Right cardiac atrium (tissue), 5 donors: ENCODE measurements around the gene APRT. TPM values are rescaled to one million over a fixed set of nuclear protein-coding genes. Genes with fewer than 3 reads are reported as not detected.

Experiments
- ATAC-seq, 2 donors: fragments of 200-7000 bp; cut with Tn5 transposase; one replicate each; pipeline versions ENCODE4 v1.8.0 to v1.9.1; 2020; ENCODE audit warnings: moderate library complexity in 2 of 2, mild to moderate bottlenecking in 1 of 2
- DNase-seq, 3 donors: peaks; one replicate each; pipeline ENCODE4 v3.0.0-alpha.2; 2020
- H3K27ac ChIP-seq: one replicate; pipeline ENCODE4 v1.5.1; 2013; ENCODE audit warnings: mild to moderate bottlenecking, low read length, control low read depth, moderate library complexity
- H3K27me3 ChIP-seq: one replicate; pipeline ENCODE4 v1.6.1; 2013; ENCODE audit not compliant: control insufficient read depth, insufficient read depth
- H3K4me1 ChIP-seq: one replicate; pipeline ENCODE4 v1.6.1; 2013; ENCODE audit warnings: low read length; ENCODE audit not compliant: control insufficient read depth, insufficient read depth
- H3K4me3 ChIP-seq: one replicate; pipeline ENCODE4 v1.5.1; 2013; ENCODE audit warnings: low read length, control low read depth
- H3K9me3 ChIP-seq: one replicate; pipeline ENCODE4 v1.6.1; 2013; ENCODE audit warnings: low read length; ENCODE audit not compliant: control insufficient read depth
- WGBS: extraction: QIAGEN DNeasy Blood & Tissue Kit; methylation state at CpG from one replicate; pipeline ENCODE4 v1.1.7; 2013; 5-methylcytosine and 5-hydroxymethylcytosine counted together
- intact Hi-C, 4 donors: fragments of 100-400 bp; cut with DNase I; formaldehyde crosslinking; loops; one replicate each; pipeline versions ENCODE4 v1.11.0 to v1.14.0; 2022 to 2023
- polyA plus RNA-seq: library from polyadenylated mRNA; stranded (reverse); fragments of 200-250 nt; gene quantifications from one replicate; pipeline ENCODE4 v1.2.3, GENCODE V29; 2013
- total RNA-seq, 4 donors: library from RNA; stranded (reverse); fragmentation: NEBNext Ultra II Directional; extraction: Animal tissue kit (Norgen Biotek cat#: 25700); gene quantifications; one replicate each; pipeline ENCODE4 v1.2.1, GENCODE V29; 2021
- donor health status: healthy with polysubstance abuse.
- donor health status: DM: no; HTN: yes; CAD: no.
- donor health status: DM: no; HTN: no; CAD: no.
- donor health status: DM: no; HTN: yes; CAD: no; lungs with severe emphysema.
- donor health status: DM: yes; HTN: yes; CAD: no.

The APRT gene
- total and polyA plus RNA-seq, 5 donors: 40.8 to 82.0 (median 51.6) TPM

- DNase-seq (no peak), ATAC-seq (no peak)
- H3K9me3 ChIP-seq: no peaks in the 10 kb centered on the region
- H3K4me1 ChIP-seq: no peaks in the 10 kb centered on the region
- no peak overlapping the region for H3K4me3 ChIP-seq
- no peaks in the 10 kb centered on the region for H3K27me3 ChIP-seq
- intact Hi-C loops: no loop called here
- WGBS: 90% methylated on average over 22 of the region's 22 CpGs
- H3K27ac ChIP-seq: no peak overlapping the region
These were observed 51.8 kb downstream of the APRT start for GRCh38 chr16:88759976-88760350.

Other genes with a start within 250 kb of the APRT start
- gene ZC3H18, start 241.5 kb downstream of the APRT start, total RNA-seq: 10 to 100 TPM; 17.5 to 25.1 (median 21.2) TPM
- 19.6 TPM for gene ZC3H18, start 241.5 kb downstream of the APRT start, polyA plus RNA-seq
- gene IL17C, start 173.4 kb downstream of the APRT start, total RNA-seq: not detected
- gene IL17C, start 173.4 kb downstream of the APRT start, polyA plus RNA-seq: not detected
- 100 to 1,000 TPM in 1 of 4 donors, 10 to 100 TPM in 3; 53.9 to 101 (median 70.7) TPM for gene CYBA, start 160.9 kb downstream of the APRT start, total RNA-seq
- gene CYBA, start 160.9 kb downstream of the APRT start, polyA plus RNA-seq: 84.2 TPM
- 10 to 100 TPM; 29.8 to 32.0 (median 31.2) TPM for gene MVD, start 148.8 kb downstream of the APRT start, total RNA-seq
- 35.9 TPM for gene MVD, start 148.8 kb downstream of the APRT start, polyA plus RNA-seq
- gene SNAI3, start 125.4 kb downstream of the APRT start, total RNA-seq: 1 to 10 TPM in 3 of 4 donors, under 1 TPM in 1; 0.39 to 2.8 (median 1.6) TPM
- 2.7 TPM for gene SNAI3, start 125.4 kb downstream of the APRT start, polyA plus RNA-seq
- gene RNF166, start 105.5 kb downstream of the APRT start, total RNA-seq: 10 to 100 TPM; 15.0 to 23.8 (median 19.2) TPM
- gene RNF166, start 105.5 kb downstream of the APRT start, polyA plus RNA-seq: 18.4 TPM
- 10 to 100 TPM; 11.1 to 16.3 (median 12.4) TPM for gene CTU2, start 105.4 kb downstream of the APRT start, total RNA-seq
- 11.4 TPM for gene CTU2, start 105.4 kb downstream of the APRT start, polyA plus RNA-seq
- 10 to 100 TPM; 21.7 to 45.6 (median 29.8) TPM for gene PIEZO1, start 26.7 kb downstream of the APRT start, total RNA-seq
- 37.3 TPM for gene PIEZO1, start 26.7 kb downstream of the APRT start, polyA plus RNA-seq
- 1 to 10 TPM in 2 of 4 donors, under 1 TPM in 2; 0.57 to 3.1 (median 1.1) TPM for gene CDT1, start 8.1 kb downstream of the APRT start, total RNA-seq
- gene CDT1, start 8.1 kb downstream of the APRT start, polyA plus RNA-seq: 0.27 TPM
- gene GALNS, start 45.0 kb upstream of the APRT start, total RNA-seq: 10 to 100 TPM; 17.6 to 22.3 (median 18.8) TPM
- 21.0 TPM for gene GALNS, start 45.0 kb upstream of the APRT start, polyA plus RNA-seq
- gene TRAPPC2L, start 45.2 kb upstream of the APRT start, total RNA-seq: 10 to 100 TPM; 45.5 to 61.5 (median 55.0) TPM
- 43.7 TPM for gene TRAPPC2L, start 45.2 kb upstream of the APRT start, polyA plus RNA-seq
- gene PABPN1L, start 54.7 kb upstream of the APRT start, total RNA-seq: not detected
- gene PABPN1L, start 54.7 kb upstream of the APRT start, polyA plus RNA-seq: not detected
- 1 to 10 TPM; 5.6 to 8.5 (median 6.9) TPM for gene CBFA2T3, start 165.3 kb upstream of the APRT start, total RNA-seq
- gene CBFA2T3, start 165.3 kb upstream of the APRT start, polyA plus RNA-seq: 7.3 TPM